HG03571 (cell line): ENCODE measurements around the gene ANO8.
"Not testable (repeated sequence)": the region's sequence is repeated elsewhere in the genome, so short reads cannot be mapped to it uniquely, and the experiment has no call there.

Source experiments
- ATAC-seq: cut with Tn5 transposase; IDR thresholded peaks from one replicate; pipeline ENCODE4 v1.9.1; 2021; ENCODE audit not compliant: unreplicated experiment

Gene ANO8

GRCh38 chr19:17334414-17335409 is at the start of gene ANO8:
ANO8 (minus strand) TSS chr19:17334855; CDS start chr19:17334670, 185 bp downstream.
- peak; percentile 35 for ATAC-seq

DNA sequence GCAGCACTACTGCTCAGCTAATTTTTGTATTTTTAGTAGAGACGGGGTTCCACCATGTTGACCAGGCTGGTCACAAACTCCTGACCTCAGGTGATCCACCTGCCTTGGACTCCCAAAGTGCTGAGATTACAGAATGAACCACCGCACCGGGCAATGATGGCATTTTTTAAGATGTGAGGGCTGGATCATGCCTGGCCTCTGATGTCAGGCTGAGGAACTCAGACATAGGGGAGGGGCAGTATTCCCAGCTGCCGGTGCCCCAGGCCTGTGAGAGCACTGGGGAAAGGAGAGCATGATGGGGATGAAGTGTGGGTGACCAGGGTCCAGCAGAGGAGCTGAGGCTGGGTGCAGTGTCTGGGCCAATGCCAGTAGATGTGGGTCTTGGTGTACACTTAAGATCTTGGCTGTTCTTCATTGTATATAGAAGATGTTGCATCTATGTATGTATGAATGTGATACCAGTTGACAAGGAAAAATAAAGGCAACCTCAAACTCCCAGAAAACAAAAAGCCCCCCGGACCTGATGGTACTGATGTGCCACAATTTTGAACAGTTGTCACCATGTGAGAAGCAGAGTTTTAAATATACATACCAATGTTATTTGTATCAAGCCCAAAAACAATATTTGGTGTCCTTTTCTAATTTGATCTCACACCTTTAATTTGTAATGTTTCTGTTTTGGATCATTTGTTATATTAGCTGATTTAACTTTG is 45.9 kb upstream of the ANO8 start:
- ATAC-seq = no peak

DNA sequence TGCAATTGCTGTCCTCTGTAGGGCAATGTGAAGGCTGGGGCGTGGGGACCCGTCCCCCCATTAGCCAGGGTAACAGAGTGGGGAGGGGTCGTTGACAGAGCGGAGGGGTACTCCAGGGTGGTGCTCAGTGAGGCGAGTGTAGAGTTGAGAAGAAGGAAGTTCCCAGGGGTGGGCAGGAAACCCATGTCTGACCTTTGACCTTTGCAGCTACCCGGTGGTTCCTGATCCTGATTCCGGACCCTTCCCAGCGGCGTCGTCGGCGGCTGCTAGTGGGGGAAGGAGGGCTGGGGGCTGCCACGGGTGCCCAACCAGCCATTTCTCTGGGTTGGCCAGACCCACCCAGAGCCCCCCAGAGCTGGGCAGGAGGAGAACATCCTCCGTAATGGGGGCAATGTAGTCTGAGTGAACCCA is 44.6 kb upstream of the ANO8 start:
- ATAC-seq = no peak

DNA sequence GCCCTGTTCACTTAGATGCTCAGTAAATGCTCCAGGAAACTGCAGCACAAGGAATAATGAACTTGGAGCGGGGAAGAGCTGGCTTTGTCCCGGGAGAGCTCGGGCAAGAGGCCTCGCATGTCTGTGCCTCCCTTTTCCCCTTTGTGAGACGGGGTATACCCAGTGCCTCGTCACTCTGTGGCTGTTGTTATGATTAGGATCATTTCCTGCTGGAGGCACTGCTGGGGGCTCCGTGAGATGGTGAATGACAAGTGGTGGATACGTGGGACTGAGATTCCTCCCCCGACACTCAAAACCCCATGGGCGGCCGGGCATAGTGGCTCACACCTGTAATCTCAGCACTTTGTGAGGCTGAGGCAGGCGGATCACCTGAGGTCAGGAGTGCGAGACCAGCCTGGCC is 43.6 kb upstream of the ANO8 start:
- no peak for ATAC-seq

DNA sequence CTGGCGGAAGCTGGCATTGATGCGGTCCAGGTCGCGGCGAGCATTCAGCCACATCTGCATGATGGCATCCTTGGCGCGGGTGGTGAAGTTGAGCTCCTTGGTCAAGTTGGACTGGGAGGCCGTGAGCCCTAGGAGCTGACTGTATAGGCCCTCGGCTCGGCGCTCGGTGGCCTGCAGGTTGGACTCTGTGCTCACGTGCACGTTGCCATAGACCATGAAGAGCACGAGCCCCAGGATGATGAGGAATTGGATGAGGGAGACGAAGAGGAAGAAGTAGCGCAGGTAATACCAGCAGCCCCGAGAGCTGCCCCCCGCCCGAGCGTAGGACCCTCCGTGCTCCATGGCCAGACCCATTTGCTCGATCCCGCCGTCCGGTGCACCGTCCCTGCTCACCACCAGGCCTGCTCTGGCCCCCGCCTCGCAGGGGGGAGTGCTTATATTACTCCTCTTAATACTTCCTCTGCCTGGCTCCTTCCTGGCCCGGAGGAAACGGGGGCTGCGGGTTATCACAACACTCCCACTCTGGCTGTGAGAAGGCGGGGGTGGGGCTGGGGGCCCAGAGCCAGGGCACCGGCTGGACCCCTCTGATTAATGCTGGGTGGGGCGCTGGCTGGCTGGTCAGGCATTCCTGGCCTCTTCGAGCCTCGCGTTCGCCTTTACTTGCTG is 42.4 kb upstream of the ANO8 start, which contains the start of gene PLVAP:
Gene PLVAP (minus strand): TSS at position 408 of the 666 bp plus-strand sequence. CDS start 54 bp downstream, at position 354.
- ATAC-seq = no peak

DNA sequence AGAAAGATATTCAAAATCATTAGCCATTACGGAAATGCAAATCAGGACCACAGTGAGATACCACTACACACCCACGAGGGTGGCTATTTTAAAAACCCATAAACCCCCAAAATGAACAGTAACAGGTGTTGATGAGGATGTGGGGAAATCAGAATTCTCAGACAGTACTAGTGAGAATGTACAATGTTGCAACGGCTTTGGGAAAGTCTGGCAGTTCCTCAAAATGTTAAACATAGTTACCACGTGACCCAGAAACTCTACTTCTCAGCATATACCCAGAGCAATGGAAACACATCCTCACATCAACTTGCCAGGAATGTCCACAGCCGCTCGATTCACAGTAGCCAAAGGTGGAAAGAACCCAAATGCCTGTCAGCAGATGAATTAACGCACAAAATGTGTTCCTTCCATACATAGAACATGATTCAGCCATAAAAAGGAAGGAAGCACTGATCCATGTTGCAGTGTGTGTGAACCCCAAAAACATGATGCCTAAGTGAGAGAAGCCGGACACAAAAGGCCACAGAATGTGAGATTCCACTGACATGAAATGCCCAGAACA is 35.5 kb upstream of the ANO8 start:
- peak; percentile 72 for ATAC-seq

GRCh38 chr19:17365361-17365760 is 30.7 kb upstream of the ANO8 start:
- ATAC-seq = no peak

DNA sequence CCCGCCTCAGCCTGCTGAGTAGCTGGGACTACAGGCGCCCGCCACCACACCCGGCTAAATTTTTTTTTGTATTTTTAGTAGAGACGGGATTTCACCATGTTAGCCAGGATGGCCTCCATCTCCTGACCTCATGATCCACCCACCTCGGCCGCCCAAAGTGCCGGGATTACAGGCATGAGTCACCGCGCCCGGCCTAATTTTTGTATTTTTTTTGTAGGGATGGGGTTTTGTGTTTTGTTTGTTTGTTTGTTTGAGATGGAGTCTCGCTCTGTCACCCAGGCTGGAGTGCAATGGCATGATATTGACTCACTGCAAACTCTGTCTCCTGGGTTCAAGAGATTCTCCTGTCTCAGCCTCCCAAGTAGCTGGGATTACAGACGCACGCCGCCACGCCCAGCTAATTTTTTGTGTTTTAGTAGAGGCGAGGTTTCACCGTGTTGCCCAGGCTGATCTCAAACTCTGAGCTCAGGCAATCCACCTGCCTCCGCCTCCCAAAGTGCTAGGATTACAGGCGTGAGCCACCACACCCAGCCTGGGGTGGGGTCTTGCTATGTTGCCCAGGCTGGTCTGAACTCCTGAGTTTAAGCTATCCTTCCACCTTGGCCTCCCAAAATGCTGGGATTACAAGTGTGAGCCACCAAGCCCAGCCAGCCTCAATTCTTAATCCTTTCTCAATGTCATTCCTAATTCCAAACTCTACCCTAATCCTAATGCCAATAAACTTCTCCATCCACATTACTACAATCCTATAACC is 29.4 kb upstream of the ANO8 start:
- not testable (repeated sequence) for ATAC-seq

- ATAC-seq = no peak
These were observed 25.5 kb upstream of the ANO8 start for GRCh38 chr19:17359905-17360800.

DNA sequence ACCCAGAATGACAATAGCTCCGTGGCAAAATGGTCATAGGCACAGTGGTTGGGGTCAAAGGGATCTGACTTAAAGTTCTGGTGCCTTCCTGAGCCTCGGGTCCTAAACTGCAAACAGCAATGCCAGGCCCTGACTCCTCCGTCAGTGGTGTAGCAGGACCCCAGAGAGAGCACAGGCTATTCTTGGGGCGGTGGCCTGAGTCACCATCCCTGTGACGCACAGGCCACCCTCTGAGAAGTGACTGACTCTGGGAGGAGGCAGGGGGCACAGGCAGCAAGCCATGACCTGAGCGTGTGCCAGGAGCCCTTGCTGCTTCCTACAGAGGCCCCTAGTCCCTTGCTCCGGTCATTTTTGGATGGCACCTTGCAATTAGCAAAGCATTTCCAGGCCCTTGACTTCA is 23.7 kb upstream of the ANO8 start:
- no peak for ATAC-seq

GRCh38 chr19:17357724-17358123 is 23.1 kb upstream of the ANO8 start:
- ATAC-seq = no peak

GRCh38 chr19:17357078-17357666 is 22.5 kb upstream of the ANO8 start:
- ATAC-seq = no peak

DNA sequence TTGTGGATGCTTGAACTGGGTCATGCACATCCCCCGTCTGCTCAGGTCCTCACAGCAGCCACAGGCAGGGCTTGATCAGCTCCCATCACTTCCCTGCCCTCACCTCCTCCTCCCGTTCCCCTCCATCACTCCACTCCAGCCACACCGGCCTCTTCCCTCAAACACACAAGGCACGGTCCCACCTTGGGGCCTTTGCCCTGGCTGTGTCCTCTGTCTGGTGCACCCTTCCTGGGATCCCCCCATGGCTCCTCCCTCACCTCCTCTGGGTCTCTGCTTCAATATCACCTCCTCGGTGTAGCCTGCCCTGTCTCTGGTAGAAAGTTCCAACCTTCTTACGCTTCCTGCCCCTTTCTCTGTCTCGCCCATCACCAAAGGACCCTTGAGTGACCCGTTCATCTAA is 18.7 kb upstream of the ANO8 start:
- ATAC-seq = no peak

DNA sequence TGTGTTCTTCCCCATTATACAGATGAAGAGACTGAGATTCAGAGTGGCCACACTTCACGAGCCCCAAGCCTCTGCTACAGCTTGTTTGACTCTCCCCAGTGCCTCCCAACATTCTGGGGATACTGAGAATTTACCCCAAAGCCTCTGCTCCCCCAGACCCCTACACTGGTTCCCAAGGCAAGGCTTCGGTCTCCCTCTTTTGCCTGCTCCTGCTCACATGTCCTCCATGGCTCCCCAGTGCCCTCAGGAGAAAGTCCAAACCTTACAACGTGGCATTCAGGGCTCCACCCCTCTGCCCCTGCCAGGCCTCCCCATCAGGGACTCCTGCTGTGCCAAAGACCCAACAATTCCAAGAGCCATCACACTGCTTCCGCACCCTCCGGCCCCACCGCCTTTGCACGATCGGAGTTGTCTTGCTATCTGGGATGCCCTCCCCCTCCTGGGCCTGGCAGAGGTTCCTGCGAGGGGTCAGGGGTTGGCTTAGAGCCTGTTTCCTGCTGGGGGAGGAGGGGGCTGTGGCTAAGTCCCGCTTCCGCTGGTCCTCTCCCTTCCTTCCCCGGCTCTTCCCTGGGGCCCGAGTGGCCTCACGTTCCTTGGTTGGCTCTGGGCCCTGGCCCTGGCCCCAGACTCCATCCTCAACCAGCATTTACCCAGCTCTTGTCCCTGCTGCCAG is 18.1 kb upstream of the ANO8 start:
- ATAC-seq = no peak

DNA sequence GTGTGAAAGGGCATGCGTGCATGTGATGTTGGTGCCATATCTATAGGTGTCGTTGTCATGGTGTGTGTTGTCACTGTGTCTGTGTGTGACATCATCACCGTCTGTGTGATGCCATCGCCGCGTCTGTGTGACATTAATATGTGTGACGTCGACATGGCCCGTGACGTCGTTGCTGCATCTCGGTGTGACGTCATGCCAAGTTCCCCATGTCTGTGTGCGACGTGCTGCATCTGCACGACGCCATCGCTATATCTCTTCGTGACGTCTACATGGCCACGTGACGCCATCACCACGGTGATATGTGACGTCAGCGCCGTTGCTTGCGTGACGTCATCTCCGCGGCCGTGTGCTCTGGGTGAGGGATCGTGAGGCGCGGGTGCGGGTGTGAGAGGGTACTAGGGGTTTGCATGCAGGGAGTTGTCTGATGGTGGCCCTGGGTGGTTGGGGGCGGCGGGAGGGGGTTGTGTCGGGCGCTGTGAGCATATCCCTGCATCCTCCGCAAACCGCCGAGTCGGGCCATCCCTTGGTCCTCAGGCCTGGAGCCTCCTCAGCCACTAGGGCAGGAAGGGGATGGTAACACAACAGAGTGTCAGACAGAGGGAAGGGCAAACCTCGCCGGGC is 17.3 kb upstream of the ANO8 start:
- ATAC-seq = no peak

DNA sequence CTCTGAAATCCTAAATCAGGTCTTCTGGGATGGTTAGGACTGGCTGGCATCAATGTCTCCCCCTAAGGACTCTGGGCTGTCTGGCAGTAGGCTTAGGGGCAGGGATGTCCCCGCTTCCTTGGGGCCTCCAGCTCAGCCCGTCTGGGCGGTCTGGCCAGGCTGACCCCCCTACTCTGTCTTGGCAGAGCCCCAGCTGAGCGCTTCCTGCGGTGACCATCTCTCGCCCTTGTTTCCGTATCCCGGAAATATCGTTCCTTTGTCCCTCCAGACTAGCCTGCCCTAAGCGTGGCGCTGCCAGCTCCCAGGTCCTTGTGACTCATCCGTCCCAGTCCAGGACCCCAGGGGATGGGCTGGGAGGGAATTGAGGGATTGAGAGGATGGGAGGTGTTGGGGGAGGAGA is 14.0 kb upstream of the ANO8 start:
- ATAC-seq = no peak

DNA sequence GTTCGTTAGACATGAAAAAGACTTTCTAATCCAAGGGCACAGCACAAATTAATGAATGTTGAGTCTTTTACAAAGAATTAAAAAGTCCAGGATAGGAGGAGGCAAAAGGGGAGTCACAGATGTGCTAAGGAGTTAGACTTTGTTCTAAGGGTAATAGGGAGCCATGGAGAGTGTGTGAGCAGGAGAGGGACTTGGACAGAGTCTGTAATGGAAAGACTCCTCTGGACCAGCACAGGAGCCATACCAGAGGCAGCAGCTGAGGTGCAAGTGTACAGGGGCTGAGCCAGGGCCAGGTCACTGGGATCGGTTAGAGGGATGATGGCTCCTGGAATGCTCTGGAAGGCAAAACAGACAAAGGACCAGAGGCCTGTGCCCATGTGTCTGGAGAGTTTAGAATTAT is 13.2 kb upstream of the ANO8 start:
- ATAC-seq = no peak

DNA sequence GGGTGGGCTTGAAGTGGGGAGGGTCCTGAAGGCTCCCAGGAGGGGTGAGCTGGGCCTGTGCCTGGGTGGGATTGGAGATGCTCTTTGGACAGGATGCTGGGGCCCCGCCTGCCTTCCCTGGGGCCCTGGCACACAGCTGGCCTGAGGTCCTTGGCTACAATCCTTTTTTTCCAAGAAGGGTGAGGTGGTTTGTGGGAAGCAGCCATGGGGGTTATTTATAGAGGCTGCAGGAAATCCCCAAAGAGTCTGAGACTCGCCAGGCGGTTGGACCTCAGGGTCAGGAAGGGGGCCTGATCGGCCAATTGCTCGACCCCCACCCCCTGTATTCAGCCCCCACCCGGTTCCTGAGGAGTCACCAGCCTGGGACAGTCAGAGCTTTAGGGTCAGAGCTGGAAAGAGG is 12.7 kb upstream of the ANO8 start:
- ATAC-seq = no peak
